ENCODE data around the gene RAB35.

DNA sequence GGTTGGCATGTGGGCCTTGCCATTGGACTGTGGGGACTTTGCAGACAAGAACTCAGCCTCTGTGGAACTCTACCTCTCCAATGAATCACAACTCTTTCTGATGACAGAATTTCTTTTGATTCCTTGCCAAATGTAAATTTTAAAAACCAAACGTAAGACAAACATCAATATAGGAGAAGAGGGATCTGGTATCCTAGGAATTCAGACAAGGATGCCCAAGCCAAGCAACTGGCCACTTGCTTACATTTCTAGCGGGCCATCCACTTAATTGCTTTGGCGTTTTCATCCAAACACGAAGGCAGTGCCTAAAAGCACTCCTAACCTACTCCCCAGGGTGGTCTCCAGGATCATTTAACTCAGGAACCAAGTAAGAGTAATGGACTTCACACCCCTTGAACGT lies 23.4 kb upstream of the RAB35 start:
- TF ChIP-seq RAD21 (IDR thresholded peaks at IDR 0.05; ENCODE audit: low read length) (no peak), NFIC (IDR thresholded peaks at IDR 0.05; ENCODE audit: borderline replicate concordance) (no peak), SIN3A (IDR thresholded peaks at IDR 0.05; ENCODE audit: borderline replicate concordance, low read depth, low read length) (no peak), SMC3 (IDR thresholded peaks at IDR 0.05; ENCODE audit: low read depth, low read length) (no peak), JUND (IDR thresholded peaks at IDR 0.05) (no peak), GABPA (IDR thresholded peaks at IDR 0.05; ENCODE audit: low read depth) (no peak), TEAD4 (IDR thresholded peaks at IDR 0.05; ENCODE audit: borderline replicate concordance, insufficient read depth) (no peak), CHD2 (IDR thresholded peaks at IDR 0.05; ENCODE audit: low read length, partially characterized antibody) (no peak)
- TF ChIP-seq, protein P1, sequence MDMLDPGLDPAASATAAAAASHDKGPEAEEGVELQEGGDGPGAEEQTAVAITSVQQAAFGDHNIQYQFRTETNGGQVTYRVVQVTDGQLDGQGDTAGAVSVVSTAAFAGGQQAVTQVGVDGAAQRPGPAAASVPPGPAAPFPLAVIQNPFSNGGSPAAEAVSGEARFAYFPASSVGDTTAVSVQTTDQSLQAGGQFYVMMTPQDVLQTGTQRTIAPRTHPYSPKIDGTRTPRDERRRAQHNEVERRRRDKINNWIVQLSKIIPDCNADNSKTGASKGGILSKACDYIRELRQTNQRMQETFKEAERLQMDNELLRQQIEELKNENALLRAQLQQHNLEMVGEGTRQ (IDR thresholded peaks at IDR 0.05; ENCODE audit: borderline replicate concordance, low read depth, low read length), result no peak
- TF ChIP-seq, protein P2, sequence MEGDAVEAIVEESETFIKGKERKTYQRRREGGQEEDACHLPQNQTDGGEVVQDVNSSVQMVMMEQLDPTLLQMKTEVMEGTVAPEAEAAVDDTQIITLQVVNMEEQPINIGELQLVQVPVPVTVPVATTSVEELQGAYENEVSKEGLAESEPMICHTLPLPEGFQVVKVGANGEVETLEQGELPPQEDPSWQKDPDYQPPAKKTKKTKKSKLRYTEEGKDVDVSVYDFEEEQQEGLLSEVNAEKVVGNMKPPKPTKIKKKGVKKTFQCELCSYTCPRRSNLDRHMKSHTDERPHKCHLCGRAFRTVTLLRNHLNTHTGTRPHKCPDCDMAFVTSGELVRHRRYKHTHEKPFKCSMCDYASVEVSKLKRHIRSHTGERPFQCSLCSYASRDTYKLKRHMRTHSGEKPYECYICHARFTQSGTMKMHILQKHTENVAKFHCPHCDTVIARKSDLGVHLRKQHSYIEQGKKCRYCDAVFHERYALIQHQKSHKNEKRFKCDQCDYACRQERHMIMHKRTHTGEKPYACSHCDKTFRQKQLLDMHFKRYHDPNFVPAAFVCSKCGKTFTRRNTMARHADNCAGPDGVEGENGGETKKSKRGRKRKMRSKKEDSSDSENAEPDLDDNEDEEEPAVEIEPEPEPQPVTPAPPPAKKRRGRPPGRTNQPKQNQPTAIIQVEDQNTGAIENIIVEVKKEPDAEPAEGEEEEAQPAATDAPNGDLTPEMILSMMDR (IDR thresholded peaks at IDR 0.05), result no peak
- TF ChIP-seq, protein P3, sequence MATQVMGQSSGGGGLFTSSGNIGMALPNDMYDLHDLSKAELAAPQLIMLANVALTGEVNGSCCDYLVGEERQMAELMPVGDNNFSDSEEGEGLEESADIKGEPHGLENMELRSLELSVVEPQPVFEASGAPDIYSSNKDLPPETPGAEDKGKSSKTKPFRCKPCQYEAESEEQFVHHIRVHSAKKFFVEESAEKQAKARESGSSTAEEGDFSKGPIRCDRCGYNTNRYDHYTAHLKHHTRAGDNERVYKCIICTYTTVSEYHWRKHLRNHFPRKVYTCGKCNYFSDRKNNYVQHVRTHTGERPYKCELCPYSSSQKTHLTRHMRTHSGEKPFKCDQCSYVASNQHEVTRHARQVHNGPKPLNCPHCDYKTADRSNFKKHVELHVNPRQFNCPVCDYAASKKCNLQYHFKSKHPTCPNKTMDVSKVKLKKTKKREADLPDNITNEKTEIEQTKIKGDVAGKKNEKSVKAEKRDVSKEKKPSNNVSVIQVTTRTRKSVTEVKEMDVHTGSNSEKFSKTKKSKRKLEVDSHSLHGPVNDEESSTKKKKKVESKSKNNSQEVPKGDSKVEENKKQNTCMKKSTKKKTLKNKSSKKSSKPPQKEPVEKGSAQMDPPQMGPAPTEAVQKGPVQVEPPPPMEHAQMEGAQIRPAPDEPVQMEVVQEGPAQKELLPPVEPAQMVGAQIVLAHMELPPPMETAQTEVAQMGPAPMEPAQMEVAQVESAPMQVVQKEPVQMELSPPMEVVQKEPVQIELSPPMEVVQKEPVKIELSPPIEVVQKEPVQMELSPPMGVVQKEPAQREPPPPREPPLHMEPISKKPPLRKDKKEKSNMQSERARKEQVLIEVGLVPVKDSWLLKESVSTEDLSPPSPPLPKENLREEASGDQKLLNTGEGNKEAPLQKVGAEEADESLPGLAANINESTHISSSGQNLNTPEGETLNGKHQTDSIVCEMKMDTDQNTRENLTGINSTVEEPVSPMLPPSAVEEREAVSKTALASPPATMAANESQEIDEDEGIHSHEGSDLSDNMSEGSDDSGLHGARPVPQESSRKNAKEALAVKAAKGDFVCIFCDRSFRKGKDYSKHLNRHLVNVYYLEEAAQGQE (IDR thresholded peaks at IDR 0.05; ENCODE audit: low read depth, low read length), result no peak

Data from SK-N-SH (cell line).